Measurements from ENCODE around the gene DRD5.

- TF ChIP-seq POLR2A (IDR thresholded peaks at IDR 0.05), result no peak
- TF ChIP-seq POLR2AphosphoS5 (IDR thresholded peaks at IDR 0.05; ENCODE audit: insufficient read depth in 1 of 2, low read depth in 1 of 2), result no peak
- no peak for TF ChIP-seq CTCF (IDR thresholded peaks at IDR 0.05)
These were observed 23.5 kb downstream of the DRD5 start for GRCh38 chr4:9804918-9805317.

All from vagina (tissue), 2 donors.